Loucy (cell line): ENCODE measurements around the gene RRAS2.

Source experiments
- EZH2phosphoT487 ChIP-seq: fragments of 200-600 bp; IDR thresholded peaks from 2 replicates; pipeline ENCODE4 v1.6.1; 2018; ENCODE audit warnings: antibody characterized with exemption, mild to moderate bottlenecking, moderate library complexity, borderline replicate concordance
- TF ChIP-seq, protein P1 (sequence below): fragments of 200-600 bp; sonication (generic); conservative IDR thresholded peaks from 2 replicates; pipeline ENCODE4 v1.5.1; 2014; ENCODE audit warnings: mild to moderate bottlenecking, antibody characterized with exemption, low read length

DNA sequence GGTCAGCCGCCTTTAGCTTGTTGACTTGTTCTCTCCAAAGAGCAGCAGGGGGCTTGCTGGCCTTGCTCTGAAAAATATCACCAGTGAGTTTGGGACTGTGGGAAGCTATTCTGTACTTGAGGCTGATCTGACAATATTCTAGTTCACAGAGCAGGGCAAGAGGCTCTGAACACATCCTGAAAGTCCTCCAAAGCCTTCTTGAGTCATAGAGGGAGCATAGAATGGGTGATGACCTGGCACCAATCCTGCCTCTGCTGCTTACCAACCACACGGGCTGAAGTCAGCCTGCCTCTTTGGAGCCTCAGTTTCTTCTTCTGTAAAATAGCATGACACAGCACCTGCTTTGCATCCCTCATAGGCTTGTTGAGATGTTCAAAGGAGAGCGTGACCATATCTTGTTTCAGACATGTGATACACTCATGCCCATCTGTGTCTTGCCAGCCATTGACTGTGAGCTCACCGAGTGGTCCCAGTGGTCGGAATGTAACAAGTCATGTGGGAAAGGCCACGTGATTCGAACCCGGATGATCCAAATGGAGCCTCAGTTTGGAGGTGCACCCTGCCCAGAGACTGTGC is 96.6 kb downstream of the RRAS2 start:
- TF ChIP-seq EZH2phosphoT487 = no peak
- TF ChIP-seq, protein P1, sequence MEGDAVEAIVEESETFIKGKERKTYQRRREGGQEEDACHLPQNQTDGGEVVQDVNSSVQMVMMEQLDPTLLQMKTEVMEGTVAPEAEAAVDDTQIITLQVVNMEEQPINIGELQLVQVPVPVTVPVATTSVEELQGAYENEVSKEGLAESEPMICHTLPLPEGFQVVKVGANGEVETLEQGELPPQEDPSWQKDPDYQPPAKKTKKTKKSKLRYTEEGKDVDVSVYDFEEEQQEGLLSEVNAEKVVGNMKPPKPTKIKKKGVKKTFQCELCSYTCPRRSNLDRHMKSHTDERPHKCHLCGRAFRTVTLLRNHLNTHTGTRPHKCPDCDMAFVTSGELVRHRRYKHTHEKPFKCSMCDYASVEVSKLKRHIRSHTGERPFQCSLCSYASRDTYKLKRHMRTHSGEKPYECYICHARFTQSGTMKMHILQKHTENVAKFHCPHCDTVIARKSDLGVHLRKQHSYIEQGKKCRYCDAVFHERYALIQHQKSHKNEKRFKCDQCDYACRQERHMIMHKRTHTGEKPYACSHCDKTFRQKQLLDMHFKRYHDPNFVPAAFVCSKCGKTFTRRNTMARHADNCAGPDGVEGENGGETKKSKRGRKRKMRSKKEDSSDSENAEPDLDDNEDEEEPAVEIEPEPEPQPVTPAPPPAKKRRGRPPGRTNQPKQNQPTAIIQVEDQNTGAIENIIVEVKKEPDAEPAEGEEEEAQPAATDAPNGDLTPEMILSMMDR = no peak
